HepG2 (cell line): ENCODE measurements around the gene PDIA5. TPM values are rescaled to one million over a fixed set of nuclear protein-coding genes. Genes with fewer than 3 reads are reported as not detected.

Experiments
- AHR ChIP-seq: IDR thresholded peaks from 2 replicates; pipeline ENCODE4 v1.6.1; 2018; ENCODE audit warnings: missing genetic modification reagents, missing compliant biosample characterization
- CEBPB ChIP-seq: IDR thresholded peaks from 2 replicates; pipeline ENCODE4 v1.6.1; 2011; ENCODE audit warnings: low read depth, low read length, improper control_type of control experiment, borderline replicate concordance
- EZH2 ChIP-seq: conservative IDR thresholded peaks from 2 replicates; pipeline ENCODE4 v1.6.1; 2012; ENCODE audit warnings: mild to moderate bottlenecking, low read depth, low read length, moderate library complexity
- HNF4G ChIP-seq, 2 experiments: sonication (generic) in 1 of 2; formaldehyde crosslinking in 1 of 2; IDR thresholded peaks; 2 replicates each; pipeline versions ENCODE4 v1.4.0 to v1.6.1; 2011 to 2020; ENCODE audit warnings: borderline replicate concordance in 2 of 2, low read depth in 2 of 2, mild to moderate bottlenecking in 2 of 2, low read length in 1 of 2, missing genetic modification reagents in 1 of 2, moderate library complexity in 1 of 2
- IKZF4 ChIP-seq: sonication (generic); formaldehyde crosslinking; IDR thresholded peaks from 2 replicates; pipeline ENCODE4 v1.5.1; 2020; ENCODE audit warnings: borderline replicate concordance, mild to moderate bottlenecking, low read depth, missing genetic modification reagents; ENCODE audit errors: not compliant biosample characterization
- MTF1 ChIP-seq: sonication (generic); formaldehyde crosslinking; IDR thresholded peaks from 2 replicates; pipeline ENCODE4 v1.5.0; 2020; ENCODE audit warnings: missing genetic modification reagents
- MZF1 ChIP-seq: sonication (generic); formaldehyde crosslinking; IDR thresholded peaks from 2 replicates; pipeline ENCODE4 v1.8.1; 2023; ENCODE audit warnings: mild to moderate bottlenecking, missing genetic modification reagents, borderline replicate concordance
- RBM39 ChIP-seq: fragments of 200-400 bp; formaldehyde crosslinking; IDR thresholded peaks from one replicate; pipeline ENCODE4 v1.6.1; 2018; ENCODE audit warnings: antibody characterized with exemption, mild to moderate bottlenecking, low read depth, low read length; ENCODE audit not compliant: poor library complexity, severe bottlenecking
- SNRNP70 ChIP-seq: fragments of 200-400 bp; formaldehyde crosslinking; IDR thresholded peaks from 2 replicates; pipeline ENCODE4 v1.6.1; 2017; ENCODE audit warnings: mild to moderate bottlenecking, low read depth, low read length, moderate library complexity
- UBTF ChIP-seq: sonication (generic); formaldehyde crosslinking; IDR thresholded peaks from 2 replicates; pipeline ENCODE4 v1.4.0; 2020; ENCODE audit warnings: mild to moderate bottlenecking, missing genetic modification reagents
- YEATS2 ChIP-seq: sonication (generic); formaldehyde crosslinking; IDR thresholded peaks from 2 replicates; pipeline ENCODE4 v1.4.0; 2020; ENCODE audit warnings: missing genetic modification reagents, borderline replicate concordance
- ZIK1 ChIP-seq: sonication (generic); formaldehyde crosslinking; IDR thresholded peaks from 2 replicates; pipeline ENCODE4 v1.5.0; 2020; ENCODE audit warnings: mild to moderate bottlenecking, low read depth, missing genetic modification reagents, borderline replicate concordance
- ZNF207 ChIP-seq: fragments of 450-650 bp; IDR thresholded peaks from 2 replicates; pipeline ENCODE4 v1.6.1; 2016; ENCODE audit warnings: antibody characterized with exemption, borderline replicate concordance
- ZNF543 ChIP-seq: sonication (generic); formaldehyde crosslinking; IDR thresholded peaks from 2 replicates; pipeline ENCODE4 v1.4.0; 2020; ENCODE audit warnings: mild to moderate bottlenecking, missing genetic modification reagents
- ZNF670 ChIP-seq: sonication (generic); formaldehyde crosslinking; IDR thresholded peaks from 2 replicates; pipeline ENCODE4 v1.8.0; 2022; ENCODE audit warnings: mild to moderate bottlenecking, missing genetic modification reagents, borderline replicate concordance
- ZNF724P ChIP-seq: sonication (generic); formaldehyde crosslinking; IDR thresholded peaks from 2 replicates; pipeline ENCODE4 v1.8.0; 2022; ENCODE audit warnings: missing genetic modification reagents, borderline replicate concordance
- polyA plus RNA-seq, 8 experiments: library from polyadenylated mRNA; depleted of rRNA in 3 of 8; stranded (reverse) in 7 of 8; unstranded in 1 of 8; fragments of >200 nt; fragmentation: Illumina TruSeq in 4 of 8; extraction: Trizol in 4 of 8; gene quantifications; 2 replicates each; pipeline versions ENCODE4 v1.2.1 to v1.2.3, GENCODE V29; 2011 to 2016; ENCODE audit warnings: low read depth in 4 of 8, missing spikeins in 1 of 8, mixed read lengths in 1 of 8; ENCODE audit not compliant: insufficient read depth in 1 of 8
- total RNA-seq, 5 experiments: library from RNA; depleted of rRNA; stranded (reverse); fragments of >200 nt; fragmentation: Illumina TruSeq; extraction: Trizol; gene quantifications; 2 replicates each; pipeline ENCODE4 v1.2.3, GENCODE V29; 2016; ENCODE audit warnings: low read depth in 1 of 5
- TF ChIP-seq, protein P1 (sequence below): sonication (generic); formaldehyde crosslinking; IDR thresholded peaks from 2 replicates; pipeline ENCODE4 v1.8.0; 2022; ENCODE audit warnings: mild to moderate bottlenecking, missing genetic modification reagents, moderate library complexity
- TF ChIP-seq, protein P2 (sequence below): sonication (generic); formaldehyde crosslinking; IDR thresholded peaks from 2 replicates; pipeline ENCODE4 v1.8.1; 2023; ENCODE audit warnings: mild to moderate bottlenecking, missing genetic modification reagents, borderline replicate concordance
- TF ChIP-seq, protein P3 (sequence below): sonication (generic); formaldehyde crosslinking; IDR thresholded peaks from 2 replicates; pipeline ENCODE4 v1.5.0; 2020; ENCODE audit warnings: mild to moderate bottlenecking, low read depth, missing genetic modification reagents, borderline replicate concordance

Gene PDIA5
- total and polyA plus RNA-seq, 2 of the 13 experiments (the other 11 are each of a cell fraction or from before 2014, with no cell fraction given) = 51.3 to 74.3 TPM

DNA sequence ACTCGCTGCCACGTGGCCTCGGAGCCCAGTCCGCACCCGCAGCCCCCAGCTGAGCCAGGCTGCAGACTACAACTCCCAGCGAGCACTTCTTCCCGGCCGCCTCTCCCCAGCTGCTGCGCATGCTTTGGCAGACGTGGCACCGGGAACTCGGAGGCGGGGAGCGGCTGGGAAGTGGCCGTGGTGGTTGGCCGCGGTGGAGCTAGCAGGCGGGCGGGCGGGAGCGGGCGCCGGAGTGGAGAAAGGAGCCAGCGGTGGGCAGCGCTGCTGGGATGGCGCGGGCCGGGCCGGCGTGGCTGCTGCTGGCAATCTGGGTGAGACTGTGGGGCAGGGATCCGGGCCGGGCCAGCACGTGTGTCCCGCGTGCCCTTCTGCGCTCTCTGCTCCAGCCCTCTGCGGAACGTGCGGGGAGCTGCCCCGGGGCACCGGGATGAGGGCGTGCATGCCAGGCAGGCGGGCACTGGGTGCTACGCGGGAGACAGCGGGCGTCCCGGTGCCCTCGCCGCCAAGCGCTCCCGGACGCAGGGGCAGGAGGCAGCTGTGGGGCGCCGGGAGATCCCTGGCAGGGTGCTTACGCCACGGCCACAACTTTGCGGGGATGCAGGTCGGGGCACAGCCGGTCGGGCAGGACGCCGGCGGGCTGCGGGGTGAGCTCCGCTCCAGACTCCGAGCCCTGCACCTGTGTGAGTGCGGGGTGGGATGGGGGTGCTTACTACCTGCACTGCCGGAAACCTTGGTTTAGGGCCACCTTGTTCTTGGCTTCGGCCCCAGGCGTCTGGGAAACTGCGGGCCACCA is at the start of gene PDIA5 (continued):
- TF ChIP-seq, protein P1, sequence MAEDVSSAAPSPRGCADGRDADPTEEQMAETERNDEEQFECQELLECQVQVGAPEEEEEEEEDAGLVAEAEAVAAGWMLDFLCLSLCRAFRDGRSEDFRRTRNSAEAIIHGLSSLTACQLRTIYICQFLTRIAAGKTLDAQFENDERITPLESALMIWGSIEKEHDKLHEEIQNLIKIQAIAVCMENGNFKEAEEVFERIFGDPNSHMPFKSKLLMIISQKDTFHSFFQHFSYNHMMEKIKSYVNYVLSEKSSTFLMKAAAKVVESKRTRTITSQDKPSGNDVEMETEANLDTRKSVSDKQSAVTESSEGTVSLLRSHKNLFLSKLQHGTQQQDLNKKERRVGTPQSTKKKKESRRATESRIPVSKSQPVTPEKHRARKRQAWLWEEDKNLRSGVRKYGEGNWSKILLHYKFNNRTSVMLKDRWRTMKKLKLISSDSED (CRISPR knock-in tag) = no peak
- no peak for TF ChIP-seq ZNF207
- TF ChIP-seq YEATS2 (CRISPR knock-in tag) = peak; percentile 77; the same call in 1 of the 2 replicates
- no peak for TF ChIP-seq MZF1 (CRISPR knock-in tag)
- TF ChIP-seq MTF1 (CRISPR knock-in tag) = no peak
- no peak for TF ChIP-seq SNRNP70
- TF ChIP-seq, protein P2, sequence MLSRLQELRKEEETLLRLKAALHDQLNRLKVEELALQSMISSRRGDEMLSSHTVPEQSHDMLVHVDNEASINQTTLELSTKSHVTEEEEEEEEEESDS (CRISPR knock-in tag) = no peak
- TF ChIP-seq, protein P3, sequence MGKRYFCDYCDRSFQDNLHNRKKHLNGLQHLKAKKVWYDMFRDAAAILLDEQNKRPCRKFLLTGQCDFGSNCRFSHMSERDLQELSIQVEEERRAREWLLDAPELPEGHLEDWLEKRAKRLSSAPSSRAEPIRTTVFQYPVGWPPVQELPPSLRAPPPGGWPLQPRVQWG = no peak
- TF ChIP-seq ZNF670 (CRISPR knock-in tag) = no peak
- TF ChIP-seq ZNF543 = peak; percentile 98
- peak; percentile 29 for TF ChIP-seq IKZF4 (CRISPR knock-in tag)
- peak; percentile 40; the same call in 1 of the 2 replicates for TF ChIP-seq ZIK1 (CRISPR knock-in tag)
- no peak for TF ChIP-seq CEBPB
- no peak for TF ChIP-seq ZNF724P (CRISPR knock-in tag)
- peak; percentile 81 for TF ChIP-seq AHR
- TF ChIP-seq RBM39 = peak; percentile 55
- TF ChIP-seq EZH2 = no peak
- no peak for TF ChIP-seq HNF4G (IDR thresholded peaks at IDR 0.05; ENCODE audit: borderline replicate concordance, low read depth, low read length)
- TF ChIP-seq HNF4G (CRISPR knock-in tag; IDR thresholded peaks at IDR 0.05; ENCODE audit: borderline replicate concordance, low read depth) = no peak; the same call in 1 of the 2 replicates
- peak; percentile 72 for TF ChIP-seq UBTF (CRISPR knock-in tag)
